IMR-90 (cell line): ENCODE results near the gene PRR23B. TPM values are rescaled to one million over a fixed set of nuclear protein-coding genes. Genes with fewer than 3 reads are reported as not detected.

Experiments
- ATAC-seq: fragments of 200-7000 bp; cut with Tn5 transposase; 2 replicates; pipeline ENCODE4 v1.9.1; 2020; ENCODE audit warnings: low read depth, mild to moderate bottlenecking, moderate library complexity
- BruUV-seq: library from RNA; stranded (reverse); fragments of 400-500 nt; replicated peaks from 2 replicates; lab custom pipeline; 2021; lab: Mats Ljungman, UMichigan
- CTCF ChIA-PET: fragments of 300-600 bp; formaldehyde crosslinking; extraction: SDS; loops from one replicate; lab custom pipeline; 2021; ENCODE audit warnings: antibody characterized with exemption; lab: Yijun Ruan, JAX
- POLR2A ChIA-PET: fragments of 300-600 bp; sonication (Branson Sonifier 250); formaldehyde crosslinking; loops from one replicate; lab custom pipeline; 2022; ENCODE audit warnings: antibody characterized with exemption; ENCODE audit not compliant: unreplicated experiment; lab: Charles Lee
- DNase-seq: peaks from one replicate; pipeline ENCODE4 v3.0.0; 2013
- H2AFZ ChIP-seq: replicated peaks from 2 replicates; pipeline ENCODE3; 2013; ENCODE audit warnings: low read length, mild to moderate bottlenecking; ENCODE audit not compliant: poor library complexity
- H2AK5ac ChIP-seq: 2 replicates; pipeline ENCODE4 v1.6.1; 2013; ENCODE audit warnings: low read depth, low read length, inconsistent platforms
- H2AK9ac ChIP-seq: replicated peaks from 2 replicates; pipeline ENCODE3; 2013; ENCODE audit warnings: mild to moderate bottlenecking, low read depth, low read length, moderate library complexity; ENCODE audit not compliant: poor library complexity
- H2BK120ac ChIP-seq: 2 replicates; pipeline ENCODE4 v1.6.1; 2013; ENCODE audit warnings: low read depth, low read length, inconsistent platforms
- H2BK15ac ChIP-seq: 3 replicates; pipeline ENCODE4 v1.6.1; 2013; ENCODE audit warnings: low read depth, low read length, inconsistent platforms
- H2BK20ac ChIP-seq: 2 replicates; pipeline ENCODE4 v1.6.1; 2013; ENCODE audit warnings: low read depth, mild to moderate bottlenecking, inconsistent platforms, low read length, moderate library complexity
- H2BK5ac ChIP-seq: 2 replicates; pipeline ENCODE4 v1.6.1; 2013; ENCODE audit warnings: mild to moderate bottlenecking, low read depth, low read length, inconsistent platforms; ENCODE audit not compliant: poor library complexity, severe bottlenecking
- H3K14ac ChIP-seq: replicated peaks from 2 replicates; pipeline ENCODE4 v1.6.1; 2013; ENCODE audit warnings: low read depth, low read length, inconsistent platforms
- H3K18ac ChIP-seq: 2 replicates; pipeline ENCODE4 v1.6.1; 2013; ENCODE audit warnings: low read depth, low read length, control low read depth
- H3K23ac ChIP-seq: 2 replicates; pipeline ENCODE4 v1.6.1; 2013; ENCODE audit warnings: low read depth, low read length, inconsistent platforms
- H3K27ac ChIP-seq: 2 replicates; pipeline ENCODE4 v1.5.1; 2013; ENCODE audit warnings: mild to moderate bottlenecking, control low read depth, low read length; ENCODE audit not compliant: insufficient read depth
- H3K27me3 ChIP-seq: 2 replicates; pipeline ENCODE4 v1.6.1; 2013; ENCODE audit warnings: low read length; ENCODE audit not compliant: control insufficient read depth, insufficient read depth
- H3K36me3 ChIP-seq: 2 replicates; pipeline ENCODE4 v1.6.1; 2013; ENCODE audit warnings: low read length, mixed read lengths; ENCODE audit not compliant: control insufficient read depth, insufficient read depth
- H3K4ac ChIP-seq: 2 replicates; pipeline ENCODE4 v1.6.1; 2013; ENCODE audit warnings: low read depth, low read length, inconsistent platforms
- H3K4me1 ChIP-seq: 2 replicates; pipeline ENCODE4 v1.6.1; 2013; ENCODE audit warnings: low read length, mixed read lengths; ENCODE audit not compliant: control insufficient read depth, insufficient read depth
- H3K4me2 ChIP-seq: 2 replicates; pipeline ENCODE4 v1.6.1; 2013; ENCODE audit warnings: low read depth, mild to moderate bottlenecking, control low read depth, low read length, moderate library complexity
- H3K4me3 ChIP-seq: 2 replicates; pipeline ENCODE4 v1.5.1; 2013; ENCODE audit warnings: low read depth, mild to moderate bottlenecking, control low read depth, low read length, moderate library complexity; ENCODE audit not compliant: insufficient read depth
- H3K56ac ChIP-seq: 2 replicates; pipeline ENCODE4 v1.6.1; 2013; ENCODE audit warnings: low read length, inconsistent platforms; ENCODE audit not compliant: insufficient read depth; ENCODE audit errors: extremely low read depth
- H3K79me1 ChIP-seq, 2 experiments: 2 replicates each; pipeline ENCODE4 v1.6.1; 2013; ENCODE audit warnings: low read length in 2 of 2, inconsistent platforms in 1 of 2, low read depth in 1 of 2
- H3K9ac ChIP-seq: 2 replicates; pipeline ENCODE4 v1.6.1; 2013; ENCODE audit warnings: low read depth, low read length, control low read depth
- H3K9me1 ChIP-seq: 2 replicates; pipeline ENCODE4 v1.6.1; 2013; ENCODE audit warnings: low read length, inconsistent platforms; ENCODE audit not compliant: insufficient read depth
- H3K9me3 ChIP-seq: 2 replicates; pipeline ENCODE4 v1.6.1; 2013; ENCODE audit warnings: low read length; ENCODE audit not compliant: control insufficient read depth, insufficient read depth
- H4K20me1 ChIP-seq: 2 replicates; pipeline ENCODE4 v1.6.1; 2013; ENCODE audit warnings: low read length, inconsistent platforms; ENCODE audit not compliant: insufficient read depth
- H4K5ac ChIP-seq: 2 replicates; pipeline ENCODE4 v1.6.1; 2013; ENCODE audit warnings: mild to moderate bottlenecking, low read depth, low read length, control low read depth
- H4K8ac ChIP-seq, 2 experiments: 2 replicates each; pipeline ENCODE4 v1.6.1; 2013; ENCODE audit warnings: low read depth in 2 of 2, low read length in 2 of 2, control low read depth in 1 of 2, inconsistent platforms in 1 of 2
- H4K91ac ChIP-seq: 2 replicates; pipeline ENCODE4 v1.6.1; 2013; ENCODE audit warnings: low read depth, low read length, inconsistent platforms; ENCODE audit not compliant: insufficient read depth
- BHLHE40 ChIP-seq: fragments of 150-350 bp; IDR thresholded peaks from 2 replicates; pipeline ENCODE4 v1.6.1; 2016; ENCODE audit warnings: mild to moderate bottlenecking, low read depth, low read length
- CEBPB ChIP-seq: IDR thresholded peaks from 2 replicates; pipeline ENCODE4 v1.6.1; 2012; ENCODE audit warnings: low read depth, low read length, improper control_type of control experiment
- CHD1 ChIP-seq: IDR thresholded peaks from 2 replicates; pipeline ENCODE4 v1.6.1; 2012; ENCODE audit warnings: low read depth, low read length, improper control_type of control experiment
- CTCF ChIP-seq: conservative IDR thresholded peaks from 2 replicates; pipeline ENCODE4 v1.5.1; 2012; ENCODE audit warnings: mild to moderate bottlenecking, low read depth, low read length, improper control_type of control experiment
- ELK1 ChIP-seq: fragments of 150-350 bp; IDR thresholded peaks from 2 replicates; pipeline ENCODE4 v1.6.1; 2016; ENCODE audit warnings: low read depth, mild to moderate bottlenecking, low read length, moderate library complexity, borderline replicate concordance
- FOS ChIP-seq: fragments of 150-350 bp; IDR thresholded peaks from 2 replicates; pipeline ENCODE4 v1.6.1; 2016; ENCODE audit warnings: low read depth, low read length
- MAFK ChIP-seq: IDR thresholded peaks from 2 replicates; pipeline ENCODE4 v1.6.1; 2012; ENCODE audit warnings: low read depth, low read length, improper control_type of control experiment
- MAZ ChIP-seq: IDR thresholded peaks from 2 replicates; pipeline ENCODE4 v1.6.1; 2012; ENCODE audit warnings: low read depth, mild to moderate bottlenecking, low read length, improper control_type of control experiment, moderate library complexity, borderline replicate concordance
- MXI1 ChIP-seq: IDR thresholded peaks from 2 replicates; pipeline ENCODE4 v1.6.1; 2012; ENCODE audit warnings: low read depth, mild to moderate bottlenecking, low read length, moderate library complexity, borderline replicate concordance
- NFE2L2 ChIP-seq: fragments of 150-350 bp; IDR thresholded peaks from 2 replicates; pipeline ENCODE4 v1.6.1; 2016; ENCODE audit warnings: low read depth, mild to moderate bottlenecking, low read length
- POLR2A ChIP-seq: IDR thresholded peaks from 2 replicates; pipeline ENCODE4 v1.6.1; 2012; ENCODE audit warnings: mild to moderate bottlenecking, low read depth, low read length
- RAD21 ChIP-seq: IDR thresholded peaks from 2 replicates; pipeline ENCODE4 v1.6.1; 2012; ENCODE audit warnings: low read length, improper control_type of control experiment
- RCOR1 ChIP-seq: IDR thresholded peaks from 2 replicates; pipeline ENCODE4 v1.6.1; 2012; ENCODE audit warnings: mild to moderate bottlenecking, low read length, improper control_type of control experiment; ENCODE audit not compliant: insufficient replicate concordance
- RFX5 ChIP-seq: IDR thresholded peaks from 2 replicates; pipeline ENCODE4 v1.8.0; 2012; ENCODE audit warnings: low read depth, mild to moderate bottlenecking, low read length, moderate library complexity
- SMC3 ChIP-seq: fragments of 150-350 bp; IDR thresholded peaks from 2 replicates; pipeline ENCODE4 v1.6.1; 2016; ENCODE audit warnings: low read depth, mild to moderate bottlenecking, antibody characterized with exemption, low read length, moderate library complexity
- USF2 ChIP-seq: fragments of 150-350 bp; IDR thresholded peaks from 2 replicates; pipeline ENCODE4 v1.6.1; 2017; ENCODE audit warnings: mild to moderate bottlenecking, antibody characterized with exemption, low read length, low read depth
- WGBS, 2 experiments: methylation state at CpG; one replicate each; pipeline versions ENCODE4 v1.1.5 to v1.1.7; 2013; ENCODE audit warnings: missing lambda C conversion rate in 2 of 2; ENCODE audit not compliant: insufficient read length in 1 of 2; ENCODE audit errors: extremely low coverage in 2 of 2; 5-methylcytosine and 5-hydroxymethylcytosine counted together
- dilution Hi-C: fragments of 300-500 bp; cut with HindIII; formaldehyde crosslinking; loops from one replicate; pipeline ENCODE4 v1.14.3; 2018; ENCODE audit warnings: low sequenced_read_pairs; ENCODE audit not compliant: unreplicated experiment
- in situ Hi-C: fragments of 300-500 bp; cut with MboI; formaldehyde crosslinking; loops from 3 replicates; pipeline ENCODE4 v1.14.3; 2019; ENCODE audit warnings: low sequenced_read_pairs, inconsistent platforms, mixed read lengths
- intact Hi-C: fragments of 100-400 bp; cut with micrococcal nuclease; formaldehyde crosslinking; loops from 2 replicates; pipeline ENCODE4 v1.10.0; 2022
- polyA plus RNA-seq, 3 experiments: library from polyadenylated mRNA; depleted of rRNA; stranded (reverse); fragments of >200 nt; gene quantifications; 2 replicates each; pipeline ENCODE4 v1.2.3, GENCODE V29; 2012; ENCODE audit warnings: low replicate concordance in 1 of 3
- total RNA-seq: library from RNA; depleted of rRNA; stranded (reverse); fragments of >200 nt; gene quantifications from 2 replicates; pipeline ENCODE4 v1.2.3, GENCODE V29; 2012

The PRR23B gene
- total and polyA plus RNA-seq, 2 of the 4 experiments (the other 2 are of a cell fraction), result not detected

GRCh38 chr3:139052802-139053600, 32.3 kb upstream of the PRR23B start:
- H2BK120ac ChIP-seq, result no peak overlapping the region
- no peak overlapping the region for H4K8ac ChIP-seq
- H3K4me2 ChIP-seq, result no peak overlapping the region
- no peaks in the 10 kb centered on the region for H4K20me1 ChIP-seq
- H3K4ac ChIP-seq, result no peak overlapping the region
- POLR2A ChIA-PET, result no interaction called here
- H3K56ac ChIP-seq, result no peak overlapping the region
- no peaks in the 10 kb centered on the region for H3K27me3 ChIP-seq
- no peak overlapping the region for H3K23ac ChIP-seq
- no peak overlapping the region for H2AK5ac ChIP-seq
- H3K4me3 ChIP-seq, result no peak overlapping the region
- no peak overlapping the region for H2BK15ac ChIP-seq
- ATAC-seq, result no peak
- H3K4me1 ChIP-seq, result no peaks in the 10 kb centered on the region
- no peak overlapping the region for H2AFZ ChIP-seq
- intact Hi-C loops (no loop called here), in situ Hi-C loops (no loop called here), dilution Hi-C loops (no loop called here)
- H2BK5ac ChIP-seq, result no peak overlapping the region
- H2BK20ac ChIP-seq, result no peak overlapping the region
- H3K36me3 ChIP-seq, result no peaks in the 10 kb centered on the region
- H3K18ac ChIP-seq, result no peak overlapping the region
- no peaks in the 10 kb centered on the region for H3K9me1 ChIP-seq
- no peak overlapping the region for H4K5ac ChIP-seq
- BruUV-seq, result no TSS peak
- no peak overlapping the region for H3K27ac ChIP-seq
- no peaks in the 10 kb centered on the region for H3K79me1 ChIP-seq
- H2AK9ac ChIP-seq, result no peak overlapping the region
- no peak overlapping the region for H4K91ac ChIP-seq
- CTCF ChIA-PET, result no interaction called here
- H3K9me3 ChIP-seq, result no peaks in the 10 kb centered on the region
- DNase-seq, result no peak
- no peak overlapping the region for H3K14ac ChIP-seq
- TF ChIP-seq MAZ (no peak), FOS (no peak), MAFK (no peak), SMC3 (no peak), RAD21 (no peak), RFX5 (no peak), RCOR1 (no peak), ELK1 (no peak), NFE2L2 (no peak), CTCF (no peak), CHD1 (no peak), USF2 (no peak), CEBPB (no peak), MXI1 (no peak), BHLHE40 (no peak), POLR2A (no peak)
- no peak overlapping the region for H3K9ac ChIP-seq
- WGBS, 2 experiments, result no CpG with 5 or more reads among the region's 2 CpGs
